IMR-90 (cell line): Measurements from ENCODE around the gene CARD10. TPM values are rescaled to one million over a fixed set of nuclear protein-coding genes. Genes with fewer than 3 reads are reported as not detected.

ENCODE experiments used
- ATAC-seq: fragments of 200-7000 bp; cut with Tn5 transposase; 2 replicates; pipeline ENCODE4 v1.9.1; 2020; ENCODE audit warnings: low read depth, mild to moderate bottlenecking, moderate library complexity
- BruUV-seq: library from RNA; stranded (reverse); fragments of 400-500 nt; replicated peaks from 2 replicates; lab custom pipeline; 2021; lab: Mats Ljungman, UMichigan
- CTCF ChIA-PET: fragments of 300-600 bp; formaldehyde crosslinking; extraction: SDS; loops from one replicate; lab custom pipeline; 2021; ENCODE audit warnings: antibody characterized with exemption; lab: Yijun Ruan, JAX
- POLR2A ChIA-PET: fragments of 300-600 bp; sonication (Branson Sonifier 250); formaldehyde crosslinking; loops from one replicate; lab custom pipeline; 2022; ENCODE audit warnings: antibody characterized with exemption; ENCODE audit not compliant: unreplicated experiment; lab: Charles Lee
- DNase-seq: peaks from one replicate; pipeline ENCODE4 v3.0.0; 2013
- H2AFZ ChIP-seq: replicated peaks from 2 replicates; pipeline ENCODE3; 2013; ENCODE audit warnings: low read length, mild to moderate bottlenecking; ENCODE audit not compliant: poor library complexity
- H2AK5ac ChIP-seq: 2 replicates; pipeline ENCODE4 v1.6.1; 2013; ENCODE audit warnings: low read depth, low read length, inconsistent platforms
- H2AK9ac ChIP-seq: replicated peaks from 2 replicates; pipeline ENCODE3; 2013; ENCODE audit warnings: mild to moderate bottlenecking, low read depth, low read length, moderate library complexity; ENCODE audit not compliant: poor library complexity
- H2BK120ac ChIP-seq: 2 replicates; pipeline ENCODE4 v1.6.1; 2013; ENCODE audit warnings: low read depth, low read length, inconsistent platforms
- H2BK15ac ChIP-seq: 3 replicates; pipeline ENCODE4 v1.6.1; 2013; ENCODE audit warnings: low read depth, low read length, inconsistent platforms
- H2BK20ac ChIP-seq: 2 replicates; pipeline ENCODE4 v1.6.1; 2013; ENCODE audit warnings: low read depth, mild to moderate bottlenecking, inconsistent platforms, low read length, moderate library complexity
- H2BK5ac ChIP-seq: 2 replicates; pipeline ENCODE4 v1.6.1; 2013; ENCODE audit warnings: mild to moderate bottlenecking, low read depth, low read length, inconsistent platforms; ENCODE audit not compliant: poor library complexity, severe bottlenecking
- H3K14ac ChIP-seq: replicated peaks from 2 replicates; pipeline ENCODE4 v1.6.1; 2013; ENCODE audit warnings: low read depth, low read length, inconsistent platforms
- H3K18ac ChIP-seq: 2 replicates; pipeline ENCODE4 v1.6.1; 2013; ENCODE audit warnings: low read depth, low read length, control low read depth
- H3K23ac ChIP-seq: 2 replicates; pipeline ENCODE4 v1.6.1; 2013; ENCODE audit warnings: low read depth, low read length, inconsistent platforms
- H3K27ac ChIP-seq: 2 replicates; pipeline ENCODE4 v1.5.1; 2013; ENCODE audit warnings: mild to moderate bottlenecking, control low read depth, low read length; ENCODE audit not compliant: insufficient read depth
- H3K27me3 ChIP-seq: 2 replicates; pipeline ENCODE4 v1.6.1; 2013; ENCODE audit warnings: low read length; ENCODE audit not compliant: control insufficient read depth, insufficient read depth
- H3K36me3 ChIP-seq: 2 replicates; pipeline ENCODE4 v1.6.1; 2013; ENCODE audit warnings: low read length, mixed read lengths; ENCODE audit not compliant: control insufficient read depth, insufficient read depth
- H3K4ac ChIP-seq: 2 replicates; pipeline ENCODE4 v1.6.1; 2013; ENCODE audit warnings: low read depth, low read length, inconsistent platforms
- H3K4me1 ChIP-seq: 2 replicates; pipeline ENCODE4 v1.6.1; 2013; ENCODE audit warnings: low read length, mixed read lengths; ENCODE audit not compliant: control insufficient read depth, insufficient read depth
- H3K4me2 ChIP-seq: 2 replicates; pipeline ENCODE4 v1.6.1; 2013; ENCODE audit warnings: low read depth, mild to moderate bottlenecking, control low read depth, low read length, moderate library complexity
- H3K4me3 ChIP-seq: 2 replicates; pipeline ENCODE4 v1.5.1; 2013; ENCODE audit warnings: low read depth, mild to moderate bottlenecking, control low read depth, low read length, moderate library complexity; ENCODE audit not compliant: insufficient read depth
- H3K56ac ChIP-seq: 2 replicates; pipeline ENCODE4 v1.6.1; 2013; ENCODE audit warnings: low read length, inconsistent platforms; ENCODE audit not compliant: insufficient read depth; ENCODE audit errors: extremely low read depth
- H3K79me1 ChIP-seq, 2 experiments: 2 replicates each; pipeline ENCODE4 v1.6.1; 2013; ENCODE audit warnings: low read length in 2 of 2, inconsistent platforms in 1 of 2, low read depth in 1 of 2
- H3K9ac ChIP-seq: 2 replicates; pipeline ENCODE4 v1.6.1; 2013; ENCODE audit warnings: low read depth, low read length, control low read depth
- H3K9me1 ChIP-seq: 2 replicates; pipeline ENCODE4 v1.6.1; 2013; ENCODE audit warnings: low read length, inconsistent platforms; ENCODE audit not compliant: insufficient read depth
- H3K9me3 ChIP-seq: 2 replicates; pipeline ENCODE4 v1.6.1; 2013; ENCODE audit warnings: low read length; ENCODE audit not compliant: control insufficient read depth, insufficient read depth
- H4K20me1 ChIP-seq: 2 replicates; pipeline ENCODE4 v1.6.1; 2013; ENCODE audit warnings: low read length, inconsistent platforms; ENCODE audit not compliant: insufficient read depth
- H4K5ac ChIP-seq: 2 replicates; pipeline ENCODE4 v1.6.1; 2013; ENCODE audit warnings: mild to moderate bottlenecking, low read depth, low read length, control low read depth
- H4K8ac ChIP-seq, 2 experiments: 2 replicates each; pipeline ENCODE4 v1.6.1; 2013; ENCODE audit warnings: low read depth in 2 of 2, low read length in 2 of 2, control low read depth in 1 of 2, inconsistent platforms in 1 of 2
- H4K91ac ChIP-seq: 2 replicates; pipeline ENCODE4 v1.6.1; 2013; ENCODE audit warnings: low read depth, low read length, inconsistent platforms; ENCODE audit not compliant: insufficient read depth
- BHLHE40 ChIP-seq: fragments of 150-350 bp; IDR thresholded peaks from 2 replicates; pipeline ENCODE4 v1.6.1; 2016; ENCODE audit warnings: mild to moderate bottlenecking, low read depth, low read length
- MAFK ChIP-seq: IDR thresholded peaks from 2 replicates; pipeline ENCODE4 v1.6.1; 2012; ENCODE audit warnings: low read depth, low read length, improper control_type of control experiment
- MAZ ChIP-seq: IDR thresholded peaks from 2 replicates; pipeline ENCODE4 v1.6.1; 2012; ENCODE audit warnings: low read depth, mild to moderate bottlenecking, low read length, improper control_type of control experiment, moderate library complexity, borderline replicate concordance
- MXI1 ChIP-seq: IDR thresholded peaks from 2 replicates; pipeline ENCODE4 v1.6.1; 2012; ENCODE audit warnings: low read depth, mild to moderate bottlenecking, low read length, moderate library complexity, borderline replicate concordance
- NFE2L2 ChIP-seq: fragments of 150-350 bp; IDR thresholded peaks from 2 replicates; pipeline ENCODE4 v1.6.1; 2016; ENCODE audit warnings: low read depth, mild to moderate bottlenecking, low read length
- POLR2A ChIP-seq: IDR thresholded peaks from 2 replicates; pipeline ENCODE4 v1.6.1; 2012; ENCODE audit warnings: mild to moderate bottlenecking, low read depth, low read length
- RCOR1 ChIP-seq: IDR thresholded peaks from 2 replicates; pipeline ENCODE4 v1.6.1; 2012; ENCODE audit warnings: mild to moderate bottlenecking, low read length, improper control_type of control experiment; ENCODE audit not compliant: insufficient replicate concordance
- RFX5 ChIP-seq: IDR thresholded peaks from 2 replicates; pipeline ENCODE4 v1.8.0; 2012; ENCODE audit warnings: low read depth, mild to moderate bottlenecking, low read length, moderate library complexity
- USF2 ChIP-seq: fragments of 150-350 bp; IDR thresholded peaks from 2 replicates; pipeline ENCODE4 v1.6.1; 2017; ENCODE audit warnings: mild to moderate bottlenecking, antibody characterized with exemption, low read length, low read depth
- WGBS, 2 experiments: methylation state at CpG; one replicate each; pipeline versions ENCODE4 v1.1.5 to v1.1.7; 2013; ENCODE audit warnings: missing lambda C conversion rate in 2 of 2; ENCODE audit not compliant: insufficient read length in 1 of 2; ENCODE audit errors: extremely low coverage in 2 of 2; 5-methylcytosine and 5-hydroxymethylcytosine counted together
- dilution Hi-C: fragments of 300-500 bp; cut with HindIII; formaldehyde crosslinking; loops from one replicate; pipeline ENCODE4 v1.14.3; 2018; ENCODE audit warnings: low sequenced_read_pairs; ENCODE audit not compliant: unreplicated experiment
- in situ Hi-C: fragments of 300-500 bp; cut with MboI; formaldehyde crosslinking; loops from 3 replicates; pipeline ENCODE4 v1.14.3; 2019; ENCODE audit warnings: low sequenced_read_pairs, inconsistent platforms, mixed read lengths
- intact Hi-C: fragments of 100-400 bp; cut with micrococcal nuclease; formaldehyde crosslinking; loops from 2 replicates; pipeline ENCODE4 v1.10.0; 2022
- polyA plus RNA-seq, 3 experiments: library from polyadenylated mRNA; depleted of rRNA; stranded (reverse); fragments of >200 nt; gene quantifications; 2 replicates each; pipeline ENCODE4 v1.2.3, GENCODE V29; 2012; ENCODE audit warnings: low replicate concordance in 1 of 3
- total RNA-seq: library from RNA; depleted of rRNA; stranded (reverse); fragments of >200 nt; gene quantifications from 2 replicates; pipeline ENCODE4 v1.2.3, GENCODE V29; 2012
- TF ChIP-seq, protein P1 (sequence below): conservative IDR thresholded peaks from 2 replicates; pipeline ENCODE4 v1.5.1; 2012; ENCODE audit warnings: mild to moderate bottlenecking, low read depth, low read length, improper control_type of control experiment

Gene CARD10
- total and polyA plus RNA-seq, 2 of the 4 experiments (the other 2 are of a cell fraction): 6.1 to 18.4 TPM

- no peaks in the 10 kb centered on the region for H3K9me3 ChIP-seq
- H3K4me1 ChIP-seq: no peaks in the 10 kb centered on the region
- no peak overlapping the region for H4K91ac ChIP-seq
- DNase-seq (no peak), ATAC-seq (no peak)
- TF ChIP-seq RCOR1 (no peak), POLR2A (no peak), NFE2L2 (no peak), MXI1 (no peak), MAFK (no peak), USF2 (no peak), RFX5 (no peak), BHLHE40 (no peak), MAZ (no peak)
- TF ChIP-seq, protein P1, sequence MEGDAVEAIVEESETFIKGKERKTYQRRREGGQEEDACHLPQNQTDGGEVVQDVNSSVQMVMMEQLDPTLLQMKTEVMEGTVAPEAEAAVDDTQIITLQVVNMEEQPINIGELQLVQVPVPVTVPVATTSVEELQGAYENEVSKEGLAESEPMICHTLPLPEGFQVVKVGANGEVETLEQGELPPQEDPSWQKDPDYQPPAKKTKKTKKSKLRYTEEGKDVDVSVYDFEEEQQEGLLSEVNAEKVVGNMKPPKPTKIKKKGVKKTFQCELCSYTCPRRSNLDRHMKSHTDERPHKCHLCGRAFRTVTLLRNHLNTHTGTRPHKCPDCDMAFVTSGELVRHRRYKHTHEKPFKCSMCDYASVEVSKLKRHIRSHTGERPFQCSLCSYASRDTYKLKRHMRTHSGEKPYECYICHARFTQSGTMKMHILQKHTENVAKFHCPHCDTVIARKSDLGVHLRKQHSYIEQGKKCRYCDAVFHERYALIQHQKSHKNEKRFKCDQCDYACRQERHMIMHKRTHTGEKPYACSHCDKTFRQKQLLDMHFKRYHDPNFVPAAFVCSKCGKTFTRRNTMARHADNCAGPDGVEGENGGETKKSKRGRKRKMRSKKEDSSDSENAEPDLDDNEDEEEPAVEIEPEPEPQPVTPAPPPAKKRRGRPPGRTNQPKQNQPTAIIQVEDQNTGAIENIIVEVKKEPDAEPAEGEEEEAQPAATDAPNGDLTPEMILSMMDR: no peak
- no peak overlapping the region for H3K4me2 ChIP-seq
- no peak overlapping the region for H3K27ac ChIP-seq
- H2BK20ac ChIP-seq: no peak overlapping the region
- no peak overlapping the region for H2AK5ac ChIP-seq
- H2BK120ac ChIP-seq: no peak overlapping the region
- dilution Hi-C loops: no loop called here
- intact Hi-C loops: loop anchor here (1.0 kb wide), 1 partner anchor 46 kb away; no protein-coding TSS in a partner anchor
- no peak overlapping the region for H4K8ac ChIP-seq
- no peak overlapping the region for H3K18ac ChIP-seq
- ChIA-PET POLR2A (no interaction called here), CTCF (interaction anchor here (0.6 to 1.4 kb wide), 5 partner anchors 11 to 391 kb away, joined by 3 to 5 read pairs (median 3); no protein-coding TSS in a partner anchor)
- H3K23ac ChIP-seq: no peak overlapping the region
- no peak overlapping the region for H4K5ac ChIP-seq
- H4K20me1 ChIP-seq: no peaks in the 10 kb centered on the region; the same call in 1 of the 2 replicates
- no peak overlapping the region for H2BK5ac ChIP-seq
- no TSS peak for BruUV-seq
- no peak overlapping the region for H2AFZ ChIP-seq
- in situ Hi-C loops: no loop called here
- H3K4me3 ChIP-seq: no peak overlapping the region
- no peak overlapping the region for H2BK15ac ChIP-seq
- peak overlapping the region; percentile 78 for H2AK9ac ChIP-seq
- no peak overlapping the region for H3K14ac ChIP-seq
- H3K4ac ChIP-seq: no peak overlapping the region
- H3K9me1 ChIP-seq: no peaks in the 10 kb centered on the region
- no peak overlapping the region for H3K9ac ChIP-seq
- peaks cover 75% of the 10 kb centered on the region for H3K27me3 ChIP-seq
- H3K79me1 ChIP-seq: no peaks in the 10 kb centered on the region
- H3K56ac ChIP-seq: no peak overlapping the region
- no peaks in the 10 kb centered on the region for H3K36me3 ChIP-seq
- WGBS, 2 experiments: 80% methylated on average over 1 of the region's 9 CpGs; no CpG with 5 or more reads in 1 of the 2 experiments
Observed at GRCh38 chr22:37471727-37472417, 47.3 kb downstream of the CARD10 start.
